Urinary bladder (tissue), 4 donors: ENCODE data around the gene KCNAB3. TPM values are rescaled to one million over a fixed set of nuclear protein-coding genes. Genes with fewer than 3 reads are reported as not detected.
A peak's percentile ranks its signal among the peaks of the same experiment; 100 is the strongest.
"Not testable (repeated sequence)": the region's sequence is repeated elsewhere in the genome, so short reads cannot be mapped to it uniquely, and the experiment has no call there.

Experiments used
- DNase-seq: peaks from one replicate; pipeline ENCODE4 v3.0.0-alpha.2; 2015; ENCODE audit errors: extremely low spot score
- H3K27ac ChIP-seq: one replicate; pipeline ENCODE4 v1.5.1; 2013; ENCODE audit warnings: low read depth, mild to moderate bottlenecking, moderate library complexity
- H3K36me3 ChIP-seq: one replicate; pipeline ENCODE4 v1.6.1; 2013; ENCODE audit warnings: mild to moderate bottlenecking, moderate library complexity; ENCODE audit not compliant: insufficient read depth
- H3K4me1 ChIP-seq: one replicate; pipeline ENCODE4 v1.6.1; 2013; ENCODE audit warnings: mild to moderate bottlenecking, moderate library complexity; ENCODE audit not compliant: insufficient read depth
- H3K4me3 ChIP-seq: one replicate; pipeline ENCODE4 v1.5.1; 2013; ENCODE audit warnings: low read depth, low read length
- WGBS: extraction: QIAGEN DNeasy Blood & Tissue Kit; methylation state at CpG from one replicate; pipeline ENCODE4 v1.1.7; 2013; 5-methylcytosine and 5-hydroxymethylcytosine counted together
- polyA plus RNA-seq: library from polyadenylated mRNA; stranded (reverse); fragments of 200-250 nt; gene quantifications from one replicate; pipeline ENCODE4 v1.2.3, GENCODE V29; 2013
- total RNA-seq: library from RNA; depleted of rRNA; stranded (reverse); fragments of >200 nt; gene quantifications from one replicate; pipeline ENCODE4 v1.2.3, GENCODE V29; 2014
- donor health status: healthy with polysubstance abuse.
- donor health status: healthy.

The KCNAB3 gene
- total and polyA plus RNA-seq, 2 donors = 1.3 to 2.3 TPM

DNA sequence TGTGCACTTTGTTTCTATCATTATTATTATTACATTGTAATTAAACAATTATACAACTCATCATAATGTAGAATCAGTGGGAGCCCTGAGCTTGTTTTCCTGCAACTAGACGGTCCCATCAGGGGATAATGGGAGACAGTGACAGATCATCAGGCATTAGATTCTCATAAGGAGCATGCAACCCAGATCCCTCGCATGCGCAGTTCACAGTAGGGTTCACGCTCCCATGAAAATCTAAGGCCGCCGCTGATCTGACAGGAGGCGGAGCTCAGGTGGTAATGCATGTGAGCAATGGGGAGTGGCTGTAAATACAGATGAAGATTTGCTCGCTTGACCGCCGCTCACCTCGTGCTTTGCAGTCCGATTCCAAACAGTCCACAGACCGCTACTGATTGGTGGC, 23.6 kb upstream of the KCNAB3 start:
- 94% methylated on average over 13 of the region's 13 CpGs for WGBS
- DNase-seq, H3K27ac ChIP-seq, H3K4me3 ChIP-seq, H3K4me1 ChIP-seq, H3K36me3 ChIP-seq: not testable (repeated sequence)

DNA sequence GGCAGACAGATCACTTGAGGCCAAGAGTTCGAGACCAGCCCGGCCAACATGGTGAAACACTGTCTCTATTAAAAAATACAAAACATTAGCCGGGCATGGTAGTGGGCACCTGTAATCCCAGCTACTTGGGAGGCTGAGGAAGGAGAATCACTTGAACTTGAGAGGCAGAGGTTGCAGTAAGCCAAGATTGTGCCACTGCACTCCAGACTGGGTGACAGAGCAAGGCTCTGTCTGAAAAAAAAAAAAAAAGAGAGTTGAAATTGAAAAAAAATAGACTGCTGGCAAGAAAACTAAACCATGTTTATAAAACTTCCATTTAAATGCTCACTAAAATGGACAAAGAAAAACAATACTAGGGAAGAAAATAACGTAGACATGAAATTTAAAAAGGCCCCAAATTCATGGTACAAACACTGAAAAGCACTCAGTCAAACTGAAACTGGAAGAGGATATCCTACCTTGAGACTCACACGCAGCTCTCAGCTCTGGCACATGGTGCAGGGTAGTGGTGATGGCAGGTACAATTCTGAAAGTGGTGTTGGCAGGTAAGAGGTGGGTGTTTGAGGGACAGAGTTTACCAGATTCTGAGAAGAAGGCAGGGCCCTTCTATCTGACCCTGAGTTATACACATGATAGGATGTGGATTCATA, 21.6 kb upstream of the KCNAB3 start:
- peaks cover 6% of the 10 kb centered on the region for H3K36me3 ChIP-seq
- DNase-seq = no peak
- 73% methylated on average over 5 of the region's 5 CpGs for WGBS
- H3K4me1 ChIP-seq = no peaks in the 10 kb centered on the region
- no peak overlapping the region for H3K4me3 ChIP-seq
- H3K27ac ChIP-seq = no peak overlapping the region

DNA sequence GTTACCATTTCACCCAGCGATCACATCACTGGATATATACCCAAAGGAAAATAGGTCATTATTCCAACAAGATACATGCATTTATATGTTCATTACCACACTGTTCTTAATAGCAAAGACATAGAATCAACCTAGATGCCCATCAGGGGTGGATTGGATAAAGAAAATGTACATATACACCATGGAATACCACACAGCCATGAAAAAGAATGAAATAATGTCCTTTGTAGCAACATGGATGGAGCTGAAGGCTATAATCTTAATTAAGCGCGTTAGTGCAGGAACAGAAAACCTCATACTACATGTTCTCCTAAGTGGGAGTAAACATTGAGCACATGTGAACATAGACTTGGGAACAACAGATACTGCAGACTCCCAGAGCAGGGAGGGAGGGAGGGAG, 20.9 kb upstream of the KCNAB3 start:
- no peak overlapping the region for H3K4me3 ChIP-seq
- H3K27ac ChIP-seq = no peak overlapping the region
- DNase-seq = no peak
- no peaks in the 10 kb centered on the region for H3K4me1 ChIP-seq
- peaks cover 7% of the 10 kb centered on the region for H3K36me3 ChIP-seq
- 82% methylated on average over 3 of the region's 3 CpGs for WGBS

DNA sequence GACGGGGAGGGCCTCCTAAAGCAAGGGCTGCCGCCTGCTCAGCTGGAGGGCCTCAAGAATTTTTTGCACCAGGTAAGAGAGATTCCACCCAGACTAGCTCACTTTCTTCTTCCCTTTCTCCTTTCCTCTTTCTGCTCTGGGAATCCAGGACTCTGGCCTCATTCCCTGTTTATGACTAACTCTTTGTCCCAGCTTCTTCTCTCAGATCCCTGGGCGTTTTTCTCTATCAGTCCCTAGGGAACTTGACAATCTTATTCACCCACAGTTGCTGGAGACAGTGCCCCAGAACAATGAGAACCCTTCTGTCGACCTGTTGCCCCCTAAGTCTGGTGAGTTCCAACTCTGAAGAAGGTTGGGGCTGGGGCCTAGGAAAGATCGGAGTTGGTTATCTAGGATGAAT, 18.0 kb upstream of the KCNAB3 start:
- WGBS = 89% methylated on average over 5 of the region's 5 CpGs
- Histone ChIP-seq H3K4me3 (no peak overlapping the region), H3K36me3 (peaks cover 10% of the 10 kb centered on the region), H3K4me1 (no peaks in the 10 kb centered on the region), H3K27ac (no peak overlapping the region)
- no peak for DNase-seq

DNA sequence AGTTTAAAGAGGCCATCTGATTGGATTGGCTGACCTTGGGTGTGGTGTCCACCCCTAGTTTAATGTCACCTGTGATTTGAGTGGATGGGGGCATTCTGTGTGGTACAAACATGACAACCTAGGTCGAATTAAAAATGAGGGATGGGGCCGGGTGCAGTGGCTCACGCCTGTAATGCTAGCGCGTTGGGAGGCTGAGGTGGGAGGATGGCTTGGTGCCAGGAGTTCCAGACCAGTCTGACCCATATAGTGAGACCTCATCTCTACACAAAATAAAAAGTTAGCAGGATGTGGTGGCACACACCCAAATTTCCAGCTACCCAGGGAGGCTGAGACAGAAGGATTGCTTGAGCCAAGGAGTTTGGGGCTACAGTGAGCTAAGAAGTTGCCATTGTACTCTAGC, 16.8 kb upstream of the KCNAB3 start:
- no peak for DNase-seq
- H3K4me1 ChIP-seq = no peaks in the 10 kb centered on the region
- H3K4me3 ChIP-seq = no peak overlapping the region
- 84% methylated on average over 5 of the region's 5 CpGs for WGBS
- peaks cover 10% of the 10 kb centered on the region for H3K36me3 ChIP-seq
- no peak overlapping the region for H3K27ac ChIP-seq

DNA sequence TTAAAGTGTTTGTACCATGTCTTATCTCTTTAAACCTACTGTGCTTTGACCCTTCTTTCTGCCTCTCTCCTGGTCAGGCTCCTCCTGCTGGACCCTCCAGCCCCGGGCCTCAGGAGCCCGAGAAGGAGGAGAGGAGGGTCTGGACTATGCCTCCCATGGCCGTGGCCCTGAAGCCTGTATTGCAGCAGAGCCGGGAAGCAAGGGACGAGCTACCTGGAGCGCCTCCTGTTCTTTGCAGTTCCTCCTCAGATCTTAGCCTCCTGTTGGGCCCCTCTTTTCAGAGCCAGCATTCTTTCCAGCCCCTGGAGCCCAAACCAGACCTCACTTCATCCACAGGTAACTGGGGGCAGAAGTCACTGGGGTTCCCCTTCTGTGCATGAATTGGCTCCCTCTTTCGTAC, 16.0 kb upstream of the KCNAB3 start:
- Histone ChIP-seq H3K4me1 (no peaks in the 10 kb centered on the region), H3K36me3 (peaks cover 10% of the 10 kb centered on the region), H3K27ac (no peak overlapping the region), H3K4me3 (no peak overlapping the region)
- WGBS = 90% methylated on average over 7 of the region's 7 CpGs
- DNase-seq = no peak

DNA sequence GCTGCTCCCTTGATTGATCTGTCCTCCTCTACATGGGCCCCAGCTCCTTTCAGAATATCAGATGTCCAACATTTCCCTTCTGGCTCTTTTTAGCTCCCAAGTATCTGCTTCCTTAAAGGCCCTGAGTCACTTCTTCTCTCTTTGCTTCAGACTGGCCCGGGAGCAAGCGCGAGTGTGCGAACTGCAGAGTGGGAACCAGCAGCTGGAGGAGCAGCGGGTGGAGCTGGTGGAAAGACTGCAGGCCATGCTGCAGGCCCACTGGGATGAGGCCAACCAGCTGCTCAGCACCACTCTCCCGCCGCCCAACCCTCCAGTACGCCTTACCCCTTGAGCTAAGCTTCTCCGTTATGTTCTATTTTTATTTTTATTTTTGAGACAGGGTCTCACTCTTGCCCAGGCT, 14.7 kb upstream of the KCNAB3 start:
- peaks cover 13% of the 10 kb centered on the region for H3K36me3 ChIP-seq
- no peak overlapping the region for H3K4me3 ChIP-seq
- WGBS = 92% methylated on average over 9 of the region's 9 CpGs
- H3K4me1 ChIP-seq = no peaks in the 10 kb centered on the region
- no peak overlapping the region for H3K27ac ChIP-seq
- DNase-seq = no peak

DNA sequence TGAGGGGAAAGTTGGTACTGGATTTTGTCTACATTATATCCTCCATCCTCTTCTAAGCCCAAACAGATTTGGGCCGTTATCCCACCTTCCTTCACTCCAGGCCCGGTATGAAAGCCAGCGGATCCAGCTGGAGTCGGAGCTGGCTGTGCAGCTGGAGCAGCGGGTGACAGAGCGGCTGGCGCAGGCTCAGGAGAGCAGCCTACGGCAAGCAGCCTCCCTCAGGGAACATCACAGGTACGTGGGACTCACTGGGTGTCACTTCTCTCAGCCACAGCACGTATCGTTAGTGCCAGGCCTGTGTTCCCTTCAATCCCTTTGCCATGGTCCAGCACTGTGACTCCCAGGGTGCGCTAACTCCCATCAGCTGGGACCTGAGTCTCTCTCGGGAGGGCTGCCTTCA, 13.6 kb upstream of the KCNAB3 start:
- WGBS = 89% methylated on average over 13 of the region's 13 CpGs
- H3K4me3 ChIP-seq = no peak overlapping the region
- H3K27ac ChIP-seq = no peak overlapping the region
- no peaks in the 10 kb centered on the region for H3K4me1 ChIP-seq
- H3K36me3 ChIP-seq = peaks cover 9% of the 10 kb centered on the region
- DNase-seq = no peak

DNA sequence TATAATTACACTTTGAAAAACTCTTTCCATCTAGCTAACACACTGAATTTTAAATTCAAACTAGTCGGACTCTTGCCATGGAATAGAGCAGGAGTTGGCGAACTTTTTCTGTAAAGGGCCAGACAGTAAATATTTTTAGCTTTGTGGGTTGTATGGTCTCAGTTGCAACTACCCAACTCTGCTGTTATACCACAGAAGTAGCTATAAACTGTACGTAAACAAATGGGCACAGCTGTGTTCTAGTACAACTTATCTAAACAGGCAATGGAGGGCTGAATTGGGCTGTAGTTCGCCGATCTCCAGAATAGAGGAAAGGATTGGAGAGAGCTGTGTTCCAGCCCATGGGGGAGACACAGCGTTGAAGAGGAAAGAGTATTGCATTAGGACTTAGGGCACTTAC, 11.1 kb upstream of the KCNAB3 start:
- Histone ChIP-seq H3K4me3 (no peak overlapping the region), H3K36me3 (peaks cover 6% of the 10 kb centered on the region), H3K27ac (no peak overlapping the region), H3K4me1 (no peaks in the 10 kb centered on the region)
- no peak for DNase-seq
- WGBS = 94% methylated on average over 6 of the region's 6 CpGs

DNA sequence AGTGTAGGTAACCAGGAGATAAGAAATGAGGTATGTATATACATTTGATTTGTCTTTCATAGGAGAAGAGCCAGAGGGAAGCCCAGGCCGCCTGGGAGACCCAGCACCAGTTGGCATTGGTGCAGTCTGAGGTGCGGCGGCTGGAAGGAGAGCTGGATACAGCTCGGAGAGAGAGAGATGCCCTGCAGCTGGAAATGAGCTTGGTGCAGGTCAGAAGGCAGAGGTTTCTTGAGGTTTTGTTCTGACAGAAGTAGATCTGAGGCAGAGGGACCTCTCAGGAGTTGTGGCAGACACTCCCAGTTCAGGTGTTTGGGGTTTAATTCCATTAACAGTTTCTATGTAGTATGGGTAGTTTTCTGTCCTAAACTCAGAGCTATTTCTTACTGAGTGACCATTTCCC, 10.4 kb upstream of the KCNAB3 start:
- Histone ChIP-seq H3K36me3 (peaks cover 6% of the 10 kb centered on the region), H3K4me3 (no peak overlapping the region), H3K4me1 (no peaks in the 10 kb centered on the region), H3K27ac (no peak overlapping the region)
- no peak for DNase-seq
- WGBS = 96% methylated on average over 4 of the region's 4 CpGs

DNA sequence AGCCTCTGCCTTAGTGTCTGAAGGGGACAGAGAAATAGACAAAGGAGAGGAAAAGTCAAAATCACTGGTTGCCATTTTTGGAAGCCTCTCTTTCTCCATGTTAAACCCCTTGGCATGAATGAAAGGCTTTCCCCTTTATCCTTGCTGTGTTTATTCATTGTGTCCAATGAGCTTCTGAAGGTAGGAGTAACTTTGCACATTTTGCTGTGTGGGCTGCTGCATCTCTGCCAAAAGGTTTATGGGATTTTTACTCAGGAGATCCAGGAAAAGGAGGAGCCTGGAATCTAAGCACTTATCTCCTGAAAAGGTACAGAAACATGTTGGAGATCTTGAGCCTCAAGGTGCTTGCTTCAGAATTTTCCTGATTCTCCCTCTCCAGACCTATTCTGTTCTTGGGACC, 6.2 kb upstream of the KCNAB3 start:
- DNase-seq = no peak
- Histone ChIP-seq H3K4me3 (no peak overlapping the region), H3K36me3 (peaks cover 3% of the 10 kb centered on the region), H3K27ac (no peak overlapping the region), H3K4me1 (no peaks in the 10 kb centered on the region)

DNA sequence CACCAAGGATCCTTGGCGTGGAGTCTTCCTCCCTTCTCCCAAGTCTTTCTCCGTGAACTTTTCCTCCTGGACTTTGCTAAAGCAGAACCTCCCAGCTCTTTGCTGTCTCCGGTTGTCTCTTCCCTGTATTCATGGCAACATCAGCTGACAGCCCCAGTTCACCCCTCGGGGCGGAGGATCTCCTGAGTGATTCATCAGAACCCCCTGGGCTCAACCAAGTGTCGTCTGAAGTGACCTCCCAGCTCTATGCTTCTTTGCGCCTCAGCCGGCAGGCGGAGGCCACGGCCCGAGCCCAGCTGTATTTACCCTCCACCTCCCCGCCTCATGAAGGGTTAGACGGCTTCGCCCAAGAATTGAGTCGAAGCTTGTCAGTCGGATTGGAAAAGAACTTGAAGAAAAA, 3.3 kb upstream of the KCNAB3 start:
- no peak overlapping the region for H3K27ac ChIP-seq
- H3K4me1 ChIP-seq = no peaks in the 10 kb centered on the region
- H3K36me3 ChIP-seq = no peaks in the 10 kb centered on the region
- 6% methylated on average over 16 of the region's 16 CpGs for WGBS
- peak overlapping the region; percentile 56 for H3K4me3 ChIP-seq
- DNase-seq = no peak

DNA sequence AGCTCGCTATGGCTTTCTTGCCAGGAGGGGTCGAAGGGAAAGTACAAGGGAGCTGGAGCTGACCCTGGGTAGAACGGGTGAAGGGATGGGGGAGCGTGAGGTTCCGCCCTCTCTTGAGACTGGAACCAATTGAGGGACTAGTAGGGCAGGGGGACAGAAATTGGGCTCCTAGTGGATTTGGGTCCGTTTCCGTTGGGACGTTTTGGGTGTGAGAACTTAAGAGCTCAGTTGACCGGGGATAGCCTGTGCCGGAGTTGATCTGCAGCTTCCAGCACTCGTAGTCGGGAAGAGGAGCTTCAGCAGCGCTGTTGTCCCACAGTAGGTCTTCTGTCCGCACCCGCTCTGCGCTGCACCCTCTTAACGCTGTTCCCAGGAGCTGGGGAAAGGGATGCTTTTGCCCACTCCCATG, 2.8 kb upstream of the KCNAB3 start:
- no peaks in the 10 kb centered on the region for H3K4me1 ChIP-seq
- 0% methylated on average over 17 of the region's 17 CpGs for WGBS

DNA sequence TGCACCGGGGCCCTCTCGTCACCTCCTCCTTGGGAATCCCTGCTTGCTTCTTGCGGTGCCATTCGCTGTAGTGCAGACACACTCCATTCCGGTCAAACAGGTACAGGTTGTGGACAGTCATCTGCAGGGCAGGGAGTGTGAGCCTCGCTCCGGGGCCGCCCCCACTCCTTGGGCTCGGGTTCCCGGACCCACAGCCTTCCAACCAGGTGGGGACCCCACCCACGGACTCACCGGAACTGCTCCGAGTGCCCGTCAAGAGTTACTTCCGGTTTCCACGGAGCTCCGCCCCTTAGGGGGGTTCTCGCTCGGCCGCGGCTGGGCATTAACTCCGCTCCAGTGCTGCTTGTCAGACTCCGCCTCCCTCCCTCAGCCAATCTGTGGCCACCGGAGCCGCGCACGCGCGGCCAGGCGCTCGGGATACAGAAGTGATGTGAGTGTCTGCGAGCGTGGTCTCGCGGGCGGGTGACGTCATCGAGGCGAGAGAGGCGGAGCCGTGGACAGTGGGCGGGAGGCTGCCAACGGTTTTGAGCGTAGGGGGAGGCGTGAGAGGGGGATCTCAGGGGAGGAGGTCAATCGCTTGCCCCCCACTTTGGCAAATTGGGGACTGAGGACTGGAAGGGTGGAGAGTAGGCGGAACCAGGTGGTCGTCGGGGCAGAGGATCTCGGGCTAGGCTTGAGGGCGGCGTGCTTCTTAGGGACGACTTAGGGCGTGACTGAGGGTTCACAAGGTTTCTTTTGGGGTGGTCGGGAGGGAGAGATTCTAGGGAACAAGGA, 2.2 kb upstream of the KCNAB3 start, which contains the start of the genes CNTROB and TRAPPC1:
Gene CNTROB (plus strand): TSS at position 498 of the 774 bp plus-strand sequence. CDS start 874 bp downstream, outside the sequence.
Gene TRAPPC1 (minus strand): TSS at position 238 of the 774 bp plus-strand sequence. CDS start 117 bp downstream, at position 121.
- H3K4me3 ChIP-seq = peak within 1 kb of the TSS; percentile 59
- no peaks in the 10 kb centered on the region for H3K36me3 ChIP-seq
- under 1% methylated on average over 55 of the region's 55 CpGs for WGBS
- DNase-seq = peak; percentile 97
- H3K27ac ChIP-seq = peak within 1 kb of the TSS; percentile 31
- H3K4me1 ChIP-seq = no peaks in the 10 kb centered on the region

More for the DNA sequence above, 2.8 kb upstream of the KCNAB3 start:
- no peak for DNase-seq
- no peaks in the 10 kb centered on the region for H3K36me3 ChIP-seq
- H3K27ac ChIP-seq = peak overlapping the region; percentile 31
- peak overlapping the region; percentile 56 for H3K4me3 ChIP-seq
